NCI-H2227 treated with DMSO at 0.1 percent for 48 hours (cell line): ENCODE results near the gene ZNF341.

Experiments
- DNase-seq: peaks from one replicate; lab custom pipeline; 2025; lab: John Stamatoyannopoulos, UW

Gene ZNF341

DNA sequence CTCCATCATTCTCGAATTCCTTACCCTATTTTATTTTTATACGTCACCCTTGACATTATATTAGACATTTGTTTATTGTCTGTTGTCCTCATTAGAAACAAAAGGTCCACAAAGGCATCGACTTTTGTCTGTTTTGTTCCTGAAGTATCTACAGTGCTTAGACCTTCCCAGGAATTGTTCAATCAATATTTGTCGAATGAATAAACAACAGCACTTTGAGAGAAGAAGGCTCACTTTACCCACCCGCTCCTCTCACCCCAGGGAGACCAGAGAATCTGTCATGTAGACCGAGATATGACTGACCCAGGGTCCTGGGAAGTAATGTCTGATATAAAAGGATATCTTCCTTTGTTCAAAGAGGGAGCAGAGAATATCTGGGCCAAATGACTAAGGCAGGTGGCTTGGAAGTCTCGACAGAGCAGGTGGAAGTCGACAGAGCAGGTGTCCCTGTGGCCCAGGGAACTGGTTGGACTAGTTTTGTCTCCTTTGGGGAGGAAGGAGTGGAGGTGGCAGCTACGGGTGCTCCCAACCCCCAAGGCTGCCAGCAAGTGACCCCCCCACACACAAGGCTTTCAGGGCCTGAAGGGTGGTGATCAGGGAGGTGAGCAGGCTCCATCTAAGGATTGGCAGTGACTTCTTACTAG lies 64.6 kb downstream of the ZNF341 start:
- no peak for DNase-seq

- no peak for DNase-seq
These were observed 65.2 kb downstream of the ZNF341 start for GRCh38 chr20:33796907-33797544.

DNA sequence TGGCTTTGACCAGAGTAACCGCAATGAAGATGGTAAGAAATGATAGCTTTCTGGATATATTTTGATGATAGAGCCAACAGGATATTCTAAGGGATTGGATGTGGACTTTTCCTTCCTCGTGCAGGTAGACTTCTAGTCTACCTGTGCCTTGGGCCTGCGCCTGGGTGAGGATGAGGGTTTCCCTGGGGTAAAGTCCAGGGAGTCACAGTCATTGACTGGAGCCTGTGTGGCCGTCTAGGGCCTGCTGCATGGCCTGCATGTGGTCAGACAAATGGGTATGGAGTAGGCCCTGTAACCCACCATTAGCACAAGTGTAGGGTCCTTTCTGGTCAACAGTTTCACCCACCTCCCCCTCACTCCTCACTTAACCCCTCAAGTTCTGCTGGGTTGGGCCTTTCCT lies 66.6 kb downstream of the ZNF341 start:
- no peak for DNase-seq

DNA sequence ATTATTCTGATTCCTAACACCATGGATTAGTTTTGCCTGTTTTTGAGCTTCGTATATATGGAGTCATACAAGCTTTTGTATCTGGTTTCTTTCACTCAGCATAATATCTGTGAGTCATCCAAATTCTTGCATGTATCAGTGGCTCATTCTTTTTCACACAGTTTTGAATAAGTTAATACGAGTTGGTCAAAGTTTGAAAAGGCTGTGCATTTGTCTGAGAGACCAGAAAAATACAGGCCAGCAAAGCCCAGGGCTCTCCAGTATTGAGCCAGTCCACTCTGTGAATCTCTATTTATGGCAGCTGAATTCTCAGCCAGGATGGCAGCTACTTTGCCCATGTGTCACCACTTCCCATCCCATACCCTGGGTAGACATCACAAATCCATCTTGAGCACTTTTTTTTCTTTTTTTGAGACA lies 72.1 kb downstream of the ZNF341 start:
- DNase-seq: no peak

DNA sequence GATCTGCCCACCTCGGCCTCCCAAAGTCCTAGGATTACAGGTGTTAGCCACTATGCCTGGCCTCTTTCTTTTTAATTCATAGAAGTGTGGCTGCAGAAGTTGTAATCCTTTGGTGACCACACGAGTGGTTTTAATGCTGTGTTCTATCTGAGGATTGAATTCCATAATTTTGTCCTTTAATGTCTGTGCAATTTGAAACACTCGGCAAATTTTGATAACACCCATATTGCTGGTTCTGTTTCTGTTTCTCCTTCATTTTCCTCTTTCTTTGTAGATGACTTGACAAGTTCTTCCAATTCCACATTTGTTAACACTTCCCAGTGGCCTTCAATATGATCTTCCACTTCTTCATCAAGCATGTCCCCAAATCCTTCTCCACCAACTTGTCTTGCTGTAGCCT lies 76.6 kb downstream of the ZNF341 start:
- DNase-seq: no peak

DNA sequence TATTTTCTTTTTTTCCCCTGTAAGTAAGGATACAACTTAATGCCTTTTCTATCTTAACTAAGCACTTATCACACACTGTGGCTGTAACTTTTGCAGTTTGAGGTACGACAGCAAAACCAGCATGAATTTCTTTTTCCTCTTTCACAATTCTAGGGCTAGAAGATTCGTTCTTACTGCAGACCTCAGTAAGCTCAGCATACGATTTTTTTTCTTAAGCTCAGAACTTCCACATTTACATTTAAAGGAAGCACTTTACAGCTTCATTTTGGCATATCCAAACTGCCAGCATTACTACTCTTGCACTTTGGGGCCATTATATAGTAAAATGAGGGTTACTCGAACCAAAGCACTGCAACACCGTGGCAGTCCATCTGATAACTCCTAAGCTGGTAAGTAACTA lies 78.5 kb downstream of the ZNF341 start:
- no peak for DNase-seq

- DNase-seq: peak; percentile 99
These were observed 79.3 kb downstream of the ZNF341 start, which contains the start of gene CHMP4B for GRCh38 chr20:33810885-33811775. TSS of gene CHMP4B (plus strand) at chr20:33811348. CDS start at chr20:33811469, 121 bp downstream.

DNA sequence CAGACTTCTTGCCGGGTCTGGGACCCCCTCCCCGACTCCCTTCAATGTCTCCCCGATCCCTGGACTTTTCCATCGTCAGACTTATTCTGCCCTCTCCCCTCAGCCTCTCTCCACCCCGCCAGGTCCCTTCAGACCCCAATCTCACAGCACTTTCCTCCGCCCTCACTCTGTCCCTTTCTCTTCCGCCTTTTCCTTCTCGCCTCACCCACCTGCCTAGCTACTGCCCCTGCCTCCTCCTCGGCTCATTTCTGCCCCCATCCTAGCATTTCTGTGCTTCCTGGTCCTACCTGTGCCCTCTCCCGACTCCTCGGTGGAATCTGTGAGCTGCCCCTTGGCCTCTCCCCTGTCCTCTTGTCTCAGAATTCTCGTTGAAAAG lies 80.0 kb downstream of the ZNF341 start:
- DNase-seq: no peak

DNA sequence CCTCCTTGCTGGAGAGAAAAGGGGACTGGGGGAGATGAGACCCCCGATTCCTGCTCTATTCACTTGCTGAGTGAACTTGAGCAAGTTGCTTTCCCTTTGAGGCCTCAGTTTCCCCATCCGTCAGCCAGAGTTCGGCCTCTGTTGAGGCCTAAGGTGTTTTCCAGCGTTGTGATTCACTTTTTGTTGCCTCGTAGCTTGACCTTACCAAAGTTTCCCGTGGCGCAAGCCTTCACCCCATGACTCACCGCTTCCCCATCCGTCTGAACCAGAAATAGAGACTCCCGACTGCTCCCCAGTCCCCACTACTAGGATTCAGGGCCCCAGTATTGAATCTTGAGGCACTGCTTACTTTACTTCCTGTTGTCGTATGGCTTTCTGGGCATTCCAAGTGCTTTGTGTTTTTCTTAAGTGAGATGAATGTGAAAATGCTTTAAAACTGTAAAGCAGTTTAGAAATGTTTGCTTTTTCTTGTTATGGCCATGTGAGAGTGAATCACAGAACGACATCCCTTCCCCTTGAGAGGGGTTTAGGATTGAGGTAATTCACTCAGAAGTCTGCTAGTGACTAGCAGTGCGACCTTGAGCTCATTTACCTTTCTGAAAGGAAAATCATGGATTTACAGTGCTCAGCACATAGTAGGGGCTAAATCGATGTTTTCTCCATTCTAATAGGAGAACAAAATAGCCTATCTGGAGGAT lies 80.5 kb downstream of the ZNF341 start:
- DNase-seq: no peak

- peak; percentile 49 for DNase-seq
These were observed 81.2 kb downstream of the ZNF341 start for GRCh38 chr20:33812908-33813462.

GRCh38 chr20:33814238-33814712 lies 82.5 kb downstream of the ZNF341 start:
- DNase-seq: no peak

- DNase-seq: no peak
These were observed 83.9 kb downstream of the ZNF341 start for GRCh38 chr20:33815671-33816070.

- DNase-seq: no peak
These were observed 84.4 kb downstream of the ZNF341 start for GRCh38 chr20:33816191-33816590.

- no peak for DNase-seq
These were observed 85.6 kb downstream of the ZNF341 start for GRCh38 chr20:33817411-33817810.

GRCh38 chr20:33819456-33819855 lies 87.7 kb downstream of the ZNF341 start:
- no peak for DNase-seq

- no peak for DNase-seq
These were observed 88.6 kb downstream of the ZNF341 start for GRCh38 chr20:33820362-33820761.

- no peak for DNase-seq
These were observed 89.6 kb downstream of the ZNF341 start for GRCh38 chr20:33821270-33821836.

DNA sequence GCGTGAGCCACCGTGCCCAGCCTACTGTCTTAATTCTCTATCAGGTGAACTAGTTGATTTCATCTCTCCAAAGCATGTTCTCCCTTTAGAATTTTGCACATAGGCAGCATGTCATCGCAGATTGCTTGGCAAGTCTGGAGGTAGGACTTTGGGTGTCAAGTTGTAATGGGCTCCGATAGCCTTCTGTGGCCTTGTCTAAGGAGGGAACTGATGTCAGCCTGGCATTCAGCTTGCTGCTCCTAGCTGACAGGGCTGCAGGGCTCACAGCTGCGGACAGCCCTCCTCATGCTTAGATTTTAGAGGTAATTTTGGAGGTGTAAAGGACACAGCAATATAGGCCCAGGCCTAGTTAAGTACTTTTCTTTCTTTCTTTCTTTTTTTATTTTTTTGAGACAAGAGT lies 90.6 kb downstream of the ZNF341 start:
- no peak for DNase-seq

DNA sequence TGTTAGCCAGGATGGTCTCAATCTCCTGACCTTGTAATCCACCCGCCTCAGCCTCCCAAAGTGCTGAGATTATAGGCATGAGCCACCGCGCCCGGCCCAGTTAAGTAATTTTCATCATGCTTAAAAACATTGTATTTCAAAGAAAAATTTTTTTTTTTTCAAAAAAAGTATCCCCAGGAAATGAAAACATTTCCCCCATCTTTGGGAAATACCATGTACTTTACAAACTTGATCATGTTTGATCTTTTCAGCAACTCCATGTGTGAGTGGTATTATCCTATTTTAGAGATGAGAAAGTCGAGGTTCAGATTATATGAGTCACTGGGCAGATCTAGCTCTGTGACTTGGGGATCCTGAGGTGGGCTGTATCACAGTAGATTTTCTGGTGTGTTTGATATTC lies 91.2 kb downstream of the ZNF341 start:
- DNase-seq: no peak

DNA sequence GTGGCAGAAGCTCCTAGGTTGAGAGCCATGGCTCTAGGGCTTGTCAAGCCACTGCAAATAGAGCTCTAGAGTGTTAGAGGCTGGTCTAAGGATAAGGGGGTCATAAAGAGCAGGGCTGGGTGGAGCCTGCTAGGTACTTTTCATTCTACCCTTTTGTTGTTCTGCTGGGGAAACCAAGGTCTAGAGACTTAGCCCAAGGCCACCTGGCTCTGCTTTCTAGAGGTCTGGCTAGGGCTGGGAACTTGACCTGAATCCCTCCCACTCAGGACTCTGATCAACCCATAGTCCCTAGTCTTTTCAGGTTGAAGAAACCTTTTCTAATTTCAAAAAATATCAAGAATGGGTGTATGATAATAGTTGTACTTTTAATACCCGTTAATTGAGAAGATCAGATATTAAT lies 93.1 kb downstream of the ZNF341 start:
- DNase-seq: no peak
